ENCODE results near the gene ST6GALNAC1. TPM values are rescaled to one million over a fixed set of nuclear protein-coding genes. Genes with fewer than 3 reads are reported as not detected.

ST6GALNAC1 gene
- total RNA-seq, 1 donor from 2014 or later = 16.6 TPM

DNA sequence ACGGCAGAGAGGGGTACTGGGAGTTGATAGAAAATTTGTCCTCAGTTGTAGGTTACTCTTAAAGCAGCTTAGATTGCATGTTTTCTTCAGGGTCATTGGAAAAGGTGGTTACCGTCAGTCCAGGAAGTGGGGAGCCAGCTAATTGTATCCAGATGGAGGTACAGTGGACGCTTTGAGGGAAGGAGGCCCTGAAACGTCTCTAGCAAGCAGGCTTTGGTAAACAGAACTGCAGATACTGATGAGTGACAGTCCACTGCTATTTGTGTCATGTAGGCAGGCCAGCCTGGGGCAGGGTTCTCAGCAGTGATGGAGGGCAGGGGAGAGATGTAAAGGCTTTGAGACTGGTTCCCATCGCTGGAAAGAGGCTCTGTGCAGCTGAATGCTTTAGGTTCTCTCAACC is 30.2 kb upstream of the ST6GALNAC1 start:
- intact Hi-C loops (cut with DNase I) = no loop called here

GRCh38 chr17:76672892-76673291 is 29.3 kb upstream of the ST6GALNAC1 start:
- Histone ChIP-seq H3K4me1 (peaks cover 27% of the 10 kb centered on the region), H3K27me3 (ENCODE audit: low read depth) (no peaks in the 10 kb centered on the region), H3K4me3 (no peak overlapping the region), H3K36me3 (peaks cover 19% of the 10 kb centered on the region), H3K9me3 (no peaks in the 10 kb centered on the region), H3K27ac (no peak overlapping the region)
- DNase-seq (no peak), ATAC-seq (no peak)
- no peak for TF ChIP-seq CTCF (IDR thresholded peaks at IDR 0.05)
- intact Hi-C loops (cut with DNase I) = no loop called here

More for the DNA sequence above, 30.2 kb upstream of the ST6GALNAC1 start:
- H3K36me3 ChIP-seq = peaks cover 20% of the 10 kb centered on the region
- no peak overlapping the region for H3K4me3 ChIP-seq
- H3K27me3 ChIP-seq (ENCODE audit: low read depth) = no peaks in the 10 kb centered on the region
- H3K27ac ChIP-seq = no peak overlapping the region
- H3K4me1 ChIP-seq = peaks cover 23% of the 10 kb centered on the region
- ATAC-seq = no peak
- H3K9me3 ChIP-seq = no peaks in the 10 kb centered on the region
- TF ChIP-seq CTCF (IDR thresholded peaks at IDR 0.05) = no peak
- DNase-seq = no peak

DNA sequence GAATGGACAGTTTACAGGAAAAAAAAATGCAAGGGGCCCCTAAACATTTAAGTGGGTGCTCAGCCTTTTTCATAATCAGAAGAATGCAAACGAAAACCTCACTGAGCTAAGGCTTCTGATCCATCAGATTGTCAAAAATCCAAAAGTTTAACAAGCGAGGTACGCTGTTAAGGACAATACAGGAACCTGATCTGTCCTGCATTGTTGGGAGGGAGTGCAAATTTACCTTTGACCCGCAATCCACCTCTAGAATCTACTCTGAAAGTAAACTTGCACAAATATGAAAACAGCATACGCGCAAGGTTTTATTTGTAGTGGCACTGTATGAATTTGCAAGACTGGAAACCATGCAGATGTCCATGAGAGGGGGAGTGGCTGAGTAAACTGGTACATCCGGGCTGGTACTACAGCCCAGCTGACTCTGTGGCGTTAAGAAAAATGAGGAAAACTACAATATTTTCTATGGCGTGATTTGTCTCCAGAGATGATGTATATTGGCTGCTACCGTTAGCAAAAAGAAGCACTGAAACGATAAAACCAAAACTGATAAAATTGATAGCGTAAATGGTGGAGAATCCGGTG is 28.8 kb upstream of the ST6GALNAC1 start:
- Histone ChIP-seq H3K4me1 (peaks cover 27% of the 10 kb centered on the region), H3K27me3 (ENCODE audit: low read depth) (no peaks in the 10 kb centered on the region), H3K36me3 (peaks cover 14% of the 10 kb centered on the region), H3K9me3 (no peaks in the 10 kb centered on the region), H3K4me3 (peak overlapping the region; percentile 71), H3K27ac (peak overlapping the region; percentile 86)
- ATAC-seq = peak in 1 of 2 donors; percentile 18
- no peak for TF ChIP-seq CTCF (IDR thresholded peaks at IDR 0.05)
- DNase-seq = no peak
- intact Hi-C loops (cut with DNase I) = no loop called here

DNA sequence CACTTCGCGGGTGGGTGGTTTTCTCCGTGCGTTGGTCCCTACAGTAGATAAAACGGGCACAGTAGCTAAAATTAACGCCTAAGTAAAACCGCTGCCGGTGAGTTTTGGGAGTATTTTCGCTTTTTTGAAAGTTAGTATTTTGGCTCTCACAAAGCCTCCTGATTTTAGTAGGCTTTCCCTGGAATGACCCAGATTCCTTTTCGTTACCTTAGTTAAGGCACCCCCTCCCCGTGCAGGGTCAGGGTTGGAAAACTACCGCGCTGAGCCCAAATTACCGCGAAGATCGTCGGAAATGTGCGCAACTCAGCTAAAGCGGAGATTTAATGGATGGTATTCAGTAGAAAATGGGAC is 28.3 kb upstream of the ST6GALNAC1 start:
- Histone ChIP-seq H3K27ac (peak overlapping the region; percentile 86), H3K36me3 (peaks cover 12% of the 10 kb centered on the region), H3K4me3 (peak overlapping the region; percentile 71), H3K27me3 (ENCODE audit: low read depth) (no peaks in the 10 kb centered on the region), H3K9me3 (no peaks in the 10 kb centered on the region), H3K4me1 (peaks cover 27% of the 10 kb centered on the region)
- peak in 1 of 2 donors; percentile 4 for ATAC-seq
- intact Hi-C loops (cut with DNase I) = no loop called here
- TF ChIP-seq CTCF (IDR thresholded peaks at IDR 0.05) = no peak
- no peak for DNase-seq

DNA sequence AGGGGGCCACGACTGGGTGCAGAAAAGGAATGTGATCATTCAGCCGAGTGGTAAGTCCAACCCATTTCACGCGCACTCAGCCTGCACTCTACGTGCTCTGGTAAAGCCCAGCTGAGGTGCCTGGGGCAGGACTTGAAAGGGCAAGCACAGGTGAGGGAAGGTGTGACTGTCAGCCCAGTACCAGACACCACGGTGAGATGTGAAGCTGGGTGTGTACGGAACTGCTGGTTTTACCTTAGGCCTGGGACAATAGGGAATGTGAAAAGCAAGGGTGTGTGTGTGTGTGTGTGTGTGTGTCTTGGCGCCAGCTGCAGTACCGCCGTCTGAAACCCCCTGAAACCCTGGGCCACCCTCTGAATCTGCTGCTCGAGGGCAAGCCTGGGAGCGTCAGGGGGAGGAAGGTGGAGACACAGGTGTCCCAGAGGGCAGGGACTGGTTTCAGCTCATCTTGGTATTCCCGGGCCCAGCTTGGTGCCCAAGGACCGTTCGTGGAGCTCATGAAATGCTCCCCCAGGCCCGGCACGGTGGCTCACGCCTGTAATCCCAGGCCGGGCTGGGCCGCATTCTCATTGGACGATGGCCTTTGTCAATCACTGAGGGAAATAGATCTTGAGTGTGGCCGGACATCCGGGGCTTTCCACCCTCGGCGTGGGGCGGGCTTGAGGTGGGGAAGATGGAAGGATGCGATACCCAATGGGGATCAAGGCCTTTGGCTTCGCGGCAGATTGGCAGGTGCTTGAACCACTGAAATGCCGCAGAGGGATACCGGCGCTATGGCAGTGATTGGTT is 27.8 kb upstream of the ST6GALNAC1 start:
- no peaks in the 10 kb centered on the region for H3K9me3 ChIP-seq
- H3K4me1 ChIP-seq = peaks cover 27% of the 10 kb centered on the region
- H3K27ac ChIP-seq = peak overlapping the region; percentile 86
- intact Hi-C loops (cut with DNase I) = no loop called here
- peaks cover 6% of the 10 kb centered on the region for H3K36me3 ChIP-seq
- ATAC-seq (peak; percentile 98), DNase-seq (peak; percentile 100)
- no peak for TF ChIP-seq CTCF (IDR thresholded peaks at IDR 0.05)
- H3K27me3 ChIP-seq (ENCODE audit: low read depth) = no peaks in the 10 kb centered on the region
- peak overlapping the region; percentile 71 for H3K4me3 ChIP-seq

All from lower lobe of right lung (tissue), 2 donors.